Suprapubic skin (tissue), 4 donors: ENCODE results near the gene CHPF. TPM values are rescaled to one million over a fixed set of nuclear protein-coding genes. Genes with fewer than 3 reads are reported as not detected.

Experiments
- DNase-seq, 2 donors: peaks; one replicate each; pipeline ENCODE4 v3.0.0-alpha.2; 2019; ENCODE audit warnings: low spot score in 2 of 2
- H3K27ac ChIP-seq: fragments of 200-600 bp; sonication (generic); one replicate; pipeline ENCODE4 v1.5.1; 2019
- H3K27me3 ChIP-seq: fragments of 200-600 bp; sonication (generic); one replicate; pipeline ENCODE4 v1.5.1; 2019
- H3K36me3 ChIP-seq: fragments of 200-600 bp; sonication (generic); one replicate; pipeline ENCODE4 v1.5.1; 2019
- H3K4me1 ChIP-seq: fragments of 200-600 bp; sonication (generic); one replicate; pipeline ENCODE4 v1.5.1; 2019
- H3K4me3 ChIP-seq: fragments of 200-600 bp; sonication (generic); one replicate; pipeline ENCODE4 v1.5.1; 2019; ENCODE audit warnings: mild to moderate bottlenecking
- H3K9me3 ChIP-seq: fragments of 200-600 bp; sonication (generic); one replicate; pipeline ENCODE4 v1.5.1; 2019
- EP300 ChIP-seq: sonication (generic); formaldehyde crosslinking; IDR thresholded peaks from one replicate; pipeline ENCODE4 v1.6.1; 2017; ENCODE audit warnings: antibody characterized with exemption
- POLR2A ChIP-seq, 2 donors: fragments of 450-650 bp; IDR thresholded peaks; one replicate each; pipeline ENCODE4 v1.6.1; 2017; ENCODE audit warnings: antibody characterized with exemption in 2 of 2, mild to moderate bottlenecking in 2 of 2, moderate library complexity in 2 of 2
- POLR2AphosphoS5 ChIP-seq, 3 donors: sonication (generic); formaldehyde crosslinking; IDR thresholded peaks; one replicate each; pipeline ENCODE4 v1.6.1; 2017; ENCODE audit warnings: antibody characterized with exemption in 3 of 3
- WGBS: methylation state at CpG from one replicate; pipeline ENCODE4 v1.1.5; 2018; 5-methylcytosine and 5-hydroxymethylcytosine counted together
- total RNA-seq, 4 donors: library from RNA; depleted of rRNA; stranded (reverse); fragments of >200 nt; gene quantifications; one replicate each; pipeline ENCODE4 v1.1.0, GENCODE V29; 2016
- TF ChIP-seq, protein P1 (sequence below), 2 donors: fragments of 200-600 bp in 1 of 2; fragments of 450-650 bp in 1 of 2; sonication (generic) in 1 of 2; IDR thresholded peaks; one replicate each; pipeline ENCODE4 v1.5.1; 2016 to 2019; ENCODE audit warnings: antibody characterized with exemption in 2 of 2, mild to moderate bottlenecking in 1 of 2, moderate library complexity in 1 of 2

Gene CHPF
- total RNA-seq, 4 donors from 2014 or later: 28.8 to 62.1 (median 49.3) TPM

DNA sequence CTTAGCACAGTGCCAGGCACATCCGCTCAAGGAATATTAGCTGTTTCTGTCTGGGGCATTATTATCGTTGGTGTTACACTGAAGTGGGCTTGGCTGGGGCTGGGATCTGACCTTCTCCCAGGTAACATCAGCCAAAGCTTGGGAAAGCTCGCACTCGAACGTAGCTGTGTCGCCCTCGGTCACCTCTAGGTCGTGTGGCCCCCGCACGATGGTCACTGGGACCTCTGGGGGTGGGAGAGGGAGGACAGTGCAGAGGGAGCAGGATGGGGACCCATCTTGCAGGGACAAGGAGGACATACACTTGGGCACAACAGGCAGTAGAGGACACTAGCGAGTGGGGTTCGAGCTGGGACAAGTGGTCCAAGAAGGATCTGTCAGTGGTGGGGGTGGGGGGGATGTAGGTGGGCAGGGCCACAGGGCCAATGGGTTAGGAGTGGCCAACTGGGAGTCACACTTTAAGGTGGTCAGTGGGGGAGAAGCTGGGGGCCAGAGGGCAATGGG, 9.9 kb upstream of the CHPF start:
- TF ChIP-seq, protein P1, sequence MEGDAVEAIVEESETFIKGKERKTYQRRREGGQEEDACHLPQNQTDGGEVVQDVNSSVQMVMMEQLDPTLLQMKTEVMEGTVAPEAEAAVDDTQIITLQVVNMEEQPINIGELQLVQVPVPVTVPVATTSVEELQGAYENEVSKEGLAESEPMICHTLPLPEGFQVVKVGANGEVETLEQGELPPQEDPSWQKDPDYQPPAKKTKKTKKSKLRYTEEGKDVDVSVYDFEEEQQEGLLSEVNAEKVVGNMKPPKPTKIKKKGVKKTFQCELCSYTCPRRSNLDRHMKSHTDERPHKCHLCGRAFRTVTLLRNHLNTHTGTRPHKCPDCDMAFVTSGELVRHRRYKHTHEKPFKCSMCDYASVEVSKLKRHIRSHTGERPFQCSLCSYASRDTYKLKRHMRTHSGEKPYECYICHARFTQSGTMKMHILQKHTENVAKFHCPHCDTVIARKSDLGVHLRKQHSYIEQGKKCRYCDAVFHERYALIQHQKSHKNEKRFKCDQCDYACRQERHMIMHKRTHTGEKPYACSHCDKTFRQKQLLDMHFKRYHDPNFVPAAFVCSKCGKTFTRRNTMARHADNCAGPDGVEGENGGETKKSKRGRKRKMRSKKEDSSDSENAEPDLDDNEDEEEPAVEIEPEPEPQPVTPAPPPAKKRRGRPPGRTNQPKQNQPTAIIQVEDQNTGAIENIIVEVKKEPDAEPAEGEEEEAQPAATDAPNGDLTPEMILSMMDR (IDR thresholded peaks at IDR 0.05): no peak
- TF ChIP-seq EP300: no peak
- TF ChIP-seq POLR2AphosphoS5 (IDR thresholded peaks at IDR 0.05): no peak
- no peak for TF ChIP-seq POLR2A (IDR thresholded peaks at IDR 0.05)
- 81% methylated on average over 12 of the region's 12 CpGs for WGBS
- no peak overlapping the region for H3K27ac ChIP-seq
- H3K27me3 ChIP-seq: peaks cover 25% of the 10 kb centered on the region
- peaks cover 9% of the 10 kb centered on the region for H3K36me3 ChIP-seq
- no peaks in the 10 kb centered on the region for H3K9me3 ChIP-seq
- DNase-seq: no peak
- no peak overlapping the region for H3K4me3 ChIP-seq
- peaks cover 22% of the 10 kb centered on the region for H3K4me1 ChIP-seq

DNA sequence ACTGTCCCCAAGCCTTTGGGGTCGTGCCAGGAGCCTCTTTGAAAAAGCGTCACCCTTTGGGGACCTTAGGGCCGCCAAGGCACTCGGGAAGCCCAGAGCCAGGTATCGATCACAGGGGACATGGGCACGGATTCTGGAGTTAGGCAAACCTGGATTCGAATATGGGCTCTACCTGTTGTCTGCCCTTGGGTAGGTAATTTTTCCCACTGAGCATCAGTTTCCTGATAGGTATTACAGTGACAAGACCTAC, 9.5 kb upstream of the CHPF start:
- H3K9me3 ChIP-seq: no peaks in the 10 kb centered on the region
- H3K27ac ChIP-seq: no peak overlapping the region
- H3K36me3 ChIP-seq: peaks cover 9% of the 10 kb centered on the region
- WGBS: 39% methylated on average over 7 of the region's 7 CpGs
- DNase-seq: no peak
- H3K4me3 ChIP-seq: peak overlapping the region; percentile 70
- peaks cover 25% of the 10 kb centered on the region for H3K27me3 ChIP-seq
- no peak for TF ChIP-seq POLR2A (IDR thresholded peaks at IDR 0.05)
- no peak for TF ChIP-seq EP300
- TF ChIP-seq POLR2AphosphoS5 (IDR thresholded peaks at IDR 0.05): no peak
- H3K4me1 ChIP-seq: peaks cover 22% of the 10 kb centered on the region

DNA sequence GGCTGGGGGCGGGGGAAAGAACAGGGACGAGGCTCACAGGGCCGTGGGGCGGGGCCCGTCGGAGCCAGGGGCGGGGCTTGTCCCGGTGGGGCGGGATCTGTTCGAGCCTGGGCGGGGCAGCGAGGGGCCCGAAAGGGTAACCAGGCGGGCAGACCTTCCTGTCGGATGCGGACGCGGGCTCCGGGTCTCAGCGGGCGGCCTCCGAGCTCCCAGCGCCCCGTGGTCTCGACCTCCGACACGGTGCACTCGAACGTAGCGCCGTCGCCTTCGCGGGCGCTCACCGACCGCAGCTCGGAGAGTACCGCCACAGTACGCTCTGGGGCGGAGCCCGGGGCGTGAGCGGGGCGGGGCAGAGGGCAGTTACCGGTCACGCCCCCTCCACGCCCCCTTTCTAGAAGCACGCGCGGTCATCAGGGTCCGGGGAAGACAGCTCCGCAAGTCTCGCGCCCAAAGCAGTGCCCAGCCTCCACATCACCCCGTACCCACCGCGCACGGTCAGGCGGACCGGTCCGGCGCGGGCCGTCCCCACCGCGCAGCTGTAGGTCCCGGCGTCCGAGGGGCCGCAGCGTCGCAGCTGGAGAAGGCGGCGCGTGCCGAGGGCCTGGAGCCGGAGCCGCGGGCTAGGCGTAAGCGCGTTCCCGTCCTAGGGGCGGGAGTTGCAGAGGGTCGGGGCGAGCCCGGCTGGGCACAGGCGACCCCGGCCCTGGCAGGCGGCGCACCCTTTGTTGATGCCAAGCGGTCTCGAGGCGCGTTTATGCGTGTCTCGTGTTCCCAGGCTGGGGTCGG, 9.0 kb upstream of the CHPF start:
- 4% methylated on average over 25 of the region's 99 CpGs for WGBS
- TF ChIP-seq POLR2AphosphoS5 (IDR thresholded peaks at IDR 0.05) (no peak), POLR2A (IDR thresholded peaks at IDR 0.05) (no peak)
- TF ChIP-seq, protein P1 (IDR thresholded peaks at IDR 0.05): no peak
- Histone ChIP-seq H3K36me3 (peaks cover 9% of the 10 kb centered on the region), H3K4me3 (peak overlapping the region; percentile 70), H3K27ac (no peak overlapping the region), H3K9me3 (no peaks in the 10 kb centered on the region), H3K27me3 (peaks cover 25% of the 10 kb centered on the region), H3K4me1 (peaks cover 22% of the 10 kb centered on the region)
- peak; percentile 90 to 91 for DNase-seq

DNA sequence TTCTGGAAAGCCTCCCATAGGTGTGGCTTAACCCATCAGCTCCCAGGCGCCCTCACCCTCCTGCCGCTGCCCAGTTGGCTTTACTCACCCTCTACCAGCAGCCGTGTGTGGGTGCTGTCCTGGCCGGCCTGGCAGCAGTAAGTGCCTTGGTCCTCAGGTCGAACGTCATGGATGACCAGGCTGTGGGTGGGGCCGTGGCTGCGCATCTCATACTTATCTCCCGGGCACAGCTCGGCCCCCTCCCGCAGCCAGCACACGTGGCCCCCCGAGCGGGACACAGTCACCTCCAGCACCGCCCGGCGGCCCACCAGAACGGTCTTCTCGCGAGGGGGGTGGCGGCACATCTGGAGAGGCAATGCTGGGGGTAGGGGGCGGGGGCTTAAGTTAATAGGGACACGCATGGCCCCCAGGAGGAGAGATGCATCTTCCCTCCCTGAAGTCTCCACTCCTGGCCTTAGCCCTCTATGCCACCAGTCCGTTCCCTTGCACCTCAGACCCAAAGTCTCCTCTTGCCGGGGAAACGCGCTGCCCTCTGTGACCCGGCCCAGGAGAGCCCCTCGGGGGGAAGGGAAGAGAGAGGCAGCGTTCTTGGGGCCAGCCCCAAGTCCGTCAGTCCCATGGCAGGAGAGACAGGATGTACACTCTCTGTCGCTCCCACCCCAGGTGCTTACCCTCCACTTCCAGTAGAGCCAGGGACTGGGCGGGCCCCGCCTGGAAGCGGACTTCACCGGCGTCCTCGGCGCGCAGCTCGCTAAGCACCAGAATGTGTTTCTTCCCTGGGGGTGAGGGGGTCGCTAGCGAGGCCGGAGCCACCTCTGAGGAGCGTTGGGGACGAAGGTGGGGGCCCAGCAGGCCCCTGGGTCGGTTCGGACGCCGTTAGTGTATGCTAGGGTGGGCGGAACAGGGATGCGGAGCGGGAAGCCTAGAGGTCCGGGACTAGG, 8.1 kb upstream of the CHPF start:
- no peak for DNase-seq
- peaks cover 22% of the 10 kb centered on the region for H3K4me1 ChIP-seq
- H3K36me3 ChIP-seq: peaks cover 4% of the 10 kb centered on the region
- TF ChIP-seq, protein P1 (IDR thresholded peaks at IDR 0.05): no peak
- no peak for TF ChIP-seq EP300
- TF ChIP-seq POLR2AphosphoS5 (IDR thresholded peaks at IDR 0.05): no peak
- TF ChIP-seq POLR2A (IDR thresholded peaks at IDR 0.05): no peak
- H3K4me3 ChIP-seq: peak overlapping the region; percentile 70
- H3K9me3 ChIP-seq: no peaks in the 10 kb centered on the region
- peaks cover 25% of the 10 kb centered on the region for H3K27me3 ChIP-seq
- 6% methylated on average over 33 of the region's 54 CpGs for WGBS
- no peak overlapping the region for H3K27ac ChIP-seq

DNA sequence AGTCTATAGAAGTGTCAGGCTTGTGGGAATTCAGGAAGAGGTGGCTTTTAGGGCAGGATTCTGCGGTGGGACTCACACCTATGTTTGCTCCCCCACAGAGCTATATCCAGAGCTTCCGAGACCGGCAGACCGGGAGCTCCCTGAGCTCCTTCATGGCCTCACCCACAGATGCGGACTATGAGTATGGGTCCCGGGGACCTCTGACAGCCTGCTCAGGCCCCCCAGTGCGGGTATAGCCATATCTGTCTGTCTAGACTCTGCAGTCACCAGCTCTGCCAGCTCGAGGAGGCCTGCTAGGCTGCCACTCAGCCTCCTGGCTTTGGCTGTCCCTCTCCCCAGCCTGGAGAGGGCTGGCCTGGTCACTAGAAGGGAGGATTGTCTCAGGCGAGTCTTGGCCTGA, 6.0 kb upstream of the CHPF start:
- Histone ChIP-seq H3K27me3 (peaks cover 25% of the 10 kb centered on the region), H3K9me3 (no peaks in the 10 kb centered on the region)
- 75% methylated on average over 2 of the region's 9 CpGs for WGBS

More for the DNA sequence above, 6.0 kb upstream of the CHPF start:
- Histone ChIP-seq H3K4me3 (no peak overlapping the region), H3K36me3 (no peaks in the 10 kb centered on the region), H3K27ac (no peak overlapping the region), H3K4me1 (peaks cover 22% of the 10 kb centered on the region)
- no peak for TF ChIP-seq EP300
- TF ChIP-seq POLR2AphosphoS5 (IDR thresholded peaks at IDR 0.05): no peak
- TF ChIP-seq, protein P1 (IDR thresholded peaks at IDR 0.05): no peak
- TF ChIP-seq POLR2A (IDR thresholded peaks at IDR 0.05): no peak
- no peak for DNase-seq
